Globus pallidus (tissue), 1 donor: ENCODE measurements around the gene MXD3.
A peak's percentile ranks its signal among the peaks of the same experiment; 100 is the strongest.

ENCODE experiments used
- DNase-seq: peaks from one replicate; pipeline ENCODE4 v3.0.0-alpha.2; 2015; ENCODE audit warnings: low spot score

Gene MXD3

DNA sequence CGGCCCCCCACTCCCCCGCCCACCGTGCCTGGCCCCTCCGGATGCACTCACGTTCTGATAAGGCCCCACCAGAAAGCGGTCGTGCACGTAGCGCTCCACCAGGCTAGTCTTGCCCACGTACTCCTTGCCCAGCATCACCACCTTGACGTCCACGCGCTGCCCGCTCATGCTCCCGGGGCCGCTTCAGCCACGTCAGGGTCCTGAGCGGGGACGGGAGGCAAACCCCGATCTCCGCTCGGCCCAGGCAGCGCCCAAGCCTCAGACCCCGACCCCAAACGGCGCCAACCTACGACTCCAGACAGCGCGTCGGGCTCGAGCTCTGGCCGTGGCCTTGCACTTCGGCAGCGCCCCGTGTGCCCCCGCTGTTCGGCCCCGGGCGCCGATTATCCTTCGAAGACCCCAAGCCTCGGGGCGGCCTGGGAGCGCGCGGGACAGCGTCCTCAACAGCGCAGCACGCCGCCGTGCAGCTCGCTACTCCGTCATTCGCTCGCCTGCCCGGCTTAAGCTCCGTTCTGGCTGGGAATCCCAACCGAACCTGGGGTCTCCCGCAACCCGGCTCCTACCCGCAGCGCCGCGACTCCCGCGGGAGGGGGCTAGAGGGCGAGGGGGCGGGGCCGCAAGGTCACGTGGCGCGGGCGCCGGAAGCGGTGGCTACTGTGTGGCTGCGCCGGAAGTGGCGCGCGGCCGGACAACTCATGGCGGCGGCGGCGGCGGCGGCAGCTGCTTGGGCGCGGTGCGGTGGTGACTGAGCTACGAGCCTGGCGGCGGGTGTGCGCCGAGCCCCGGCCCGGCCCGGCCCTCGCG is 8.4 kb downstream of the MXD3 start, which contains the start of the genes PRELID1 and RAB24:
Gene PRELID1, plus strand, starts transcription at position 679 of the 804 bp plus-strand sequence. CDS start 187 bp downstream, outside the sequence.
Gene RAB24, minus strand, starts transcription at position 599 of the 804 bp plus-strand sequence. Its CDS starts 431 bp downstream, at position 168.
- peak; percentile 81 for DNase-seq

DNA sequence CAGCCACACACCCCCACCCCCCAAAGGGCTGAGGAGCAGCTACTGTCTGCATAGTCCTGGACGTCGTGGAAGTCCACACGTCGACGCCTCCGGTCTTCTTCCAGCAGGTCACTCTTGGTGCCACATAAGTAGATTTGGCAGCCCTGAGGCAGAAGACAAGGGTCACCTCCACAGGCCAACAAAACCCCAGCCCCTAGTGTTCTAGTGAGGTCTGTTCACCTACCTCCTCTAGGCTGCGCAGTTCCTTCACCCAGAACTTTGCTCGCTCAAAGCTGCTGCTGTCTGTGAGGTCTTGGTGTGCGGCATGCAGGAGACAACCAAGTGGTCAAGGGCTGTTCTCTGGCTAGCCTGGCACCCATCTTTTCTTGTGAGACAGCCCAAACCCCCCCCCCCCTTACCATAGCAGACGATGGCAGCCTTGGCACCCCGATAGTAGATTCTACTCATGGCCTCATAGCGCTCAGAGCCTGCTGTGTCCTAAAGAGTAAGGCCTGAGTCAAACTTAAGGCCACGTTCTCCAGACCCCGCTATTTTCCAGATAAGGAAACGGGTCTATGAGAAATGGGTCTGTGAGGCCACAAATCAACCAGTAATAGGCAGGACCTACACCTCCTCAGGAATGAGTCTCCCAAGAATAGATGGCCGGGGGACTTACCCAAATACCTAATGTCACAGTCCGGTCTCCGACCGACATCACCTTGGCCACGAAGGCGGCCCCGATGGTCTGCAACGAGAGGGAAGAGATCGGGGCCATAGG is 9.2 kb downstream of the MXD3 start:
- DNase-seq: no peak

DNA sequence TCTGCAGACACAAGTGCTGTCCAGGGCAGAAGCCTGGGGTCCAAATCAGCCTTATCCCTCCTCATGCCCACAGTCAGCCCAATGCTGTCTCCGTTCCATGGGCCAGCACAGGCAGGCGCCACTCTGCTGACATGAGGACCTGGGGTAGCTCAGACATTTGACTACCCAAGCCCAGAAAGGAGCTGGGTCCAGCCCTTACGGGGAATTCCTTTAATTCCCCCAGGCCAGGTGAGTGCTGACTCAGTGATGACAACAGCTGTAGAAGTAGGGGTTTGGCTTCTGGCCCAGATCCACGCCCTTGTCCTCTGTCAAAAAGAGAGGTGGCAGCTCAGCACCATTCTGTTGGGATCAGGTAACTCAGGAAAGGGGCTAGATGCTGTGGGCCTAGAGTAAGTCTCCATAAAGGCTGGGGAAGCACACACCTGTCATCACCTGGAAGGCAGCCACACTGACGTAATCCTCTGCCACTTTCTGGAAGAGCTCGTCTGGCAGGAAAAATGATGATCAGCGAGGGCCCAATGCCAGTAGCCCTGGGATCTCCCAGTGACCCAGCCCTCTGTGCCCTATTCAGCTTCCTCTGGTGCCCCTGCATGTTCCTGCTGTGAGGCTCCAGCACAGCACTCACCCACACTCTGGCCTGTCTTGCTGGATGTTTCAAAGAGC is 10.1 kb downstream of the MXD3 start:
- no peak for DNase-seq

DNA sequence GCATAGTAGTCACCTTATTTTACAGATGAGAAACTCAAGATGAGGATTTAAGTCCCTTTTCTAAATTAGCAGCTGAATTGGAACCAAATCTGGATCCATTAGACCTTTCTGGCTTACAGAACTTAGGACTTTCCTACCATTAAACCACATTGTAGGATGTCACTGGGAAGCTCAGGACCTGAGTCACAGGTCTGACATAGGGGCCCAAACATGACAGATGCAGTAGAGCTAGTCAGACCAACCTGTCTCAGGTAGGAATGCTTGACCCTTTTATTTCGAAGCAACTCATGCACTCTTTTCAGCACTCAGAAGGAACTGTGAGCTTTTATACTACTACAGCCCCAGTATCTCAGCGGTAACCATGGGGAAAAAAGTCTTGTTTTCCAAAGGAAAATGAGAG is 10.7 kb downstream of the MXD3 start:
- no peak for DNase-seq

DNA sequence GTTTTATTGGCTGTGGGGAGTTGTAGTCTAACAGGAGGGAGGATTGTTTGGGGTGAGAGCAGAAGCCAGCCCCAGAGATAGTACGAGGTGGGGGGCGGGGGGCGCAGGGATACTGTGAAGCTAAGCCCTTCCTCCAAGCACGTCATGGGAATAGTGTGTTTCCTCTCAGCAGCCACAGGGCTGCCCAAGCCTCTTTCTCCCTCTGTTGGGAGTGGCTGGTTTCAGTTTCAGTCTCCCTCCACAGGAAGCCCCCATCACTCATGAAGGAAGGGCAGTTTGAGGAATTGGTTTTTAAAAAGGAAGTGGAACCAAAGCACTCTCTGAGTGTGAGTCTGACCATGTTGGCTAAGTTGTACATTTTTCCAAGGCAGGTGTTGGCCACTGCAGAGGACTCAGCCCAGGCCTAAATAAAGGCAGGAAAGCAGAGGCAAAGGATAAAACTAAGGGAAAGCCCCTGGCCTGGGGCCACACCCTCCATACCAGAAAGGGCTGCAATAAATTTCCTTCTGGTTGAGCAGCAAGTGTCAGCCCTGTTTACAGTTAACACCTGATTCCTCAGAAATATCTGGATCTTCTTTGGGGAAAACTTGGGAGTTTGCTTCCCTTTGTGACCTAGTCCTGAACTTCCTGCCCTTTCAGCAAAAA is 11.3 kb downstream of the MXD3 start:
- peak; percentile 73 for DNase-seq

DNA sequence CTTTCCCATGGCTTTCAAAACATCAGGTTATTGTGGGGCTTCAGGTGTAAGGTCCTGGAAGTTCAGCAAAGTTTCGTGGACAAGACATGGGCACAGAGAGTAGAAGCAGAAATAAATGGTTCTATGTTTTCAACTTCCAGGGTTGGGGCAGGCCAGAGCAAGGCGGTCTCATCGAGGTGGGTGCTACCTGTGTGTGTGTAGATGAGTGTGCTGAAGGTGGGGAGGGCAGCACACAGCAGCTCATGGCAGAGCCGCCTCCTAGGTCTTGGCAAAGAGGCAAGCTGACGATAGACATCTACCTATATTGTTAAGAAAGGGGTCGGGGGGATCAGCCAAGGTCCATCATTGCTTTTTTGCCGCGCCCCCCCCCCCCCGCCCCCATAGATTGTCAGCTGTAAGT is 12.0 kb downstream of the MXD3 start:
- DNase-seq: no peak

DNA sequence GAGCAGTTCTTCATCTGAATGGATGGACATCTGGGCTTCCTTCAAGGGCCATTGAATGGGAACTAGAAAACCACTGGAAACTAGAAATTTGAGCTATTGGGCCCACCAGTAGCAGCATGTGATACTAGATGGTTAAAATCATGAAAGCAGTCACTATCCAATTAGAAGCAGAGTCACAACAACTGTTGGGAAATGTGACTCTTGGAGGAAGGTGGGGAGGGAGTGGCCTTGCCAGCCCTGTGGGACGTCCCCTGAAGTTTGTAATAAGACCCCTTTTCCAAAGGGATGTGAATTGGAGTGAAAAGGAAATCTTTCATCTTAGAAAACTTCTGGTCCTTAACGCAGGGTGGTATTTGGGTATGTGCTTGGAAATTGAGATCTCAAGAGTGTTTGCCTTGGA is 13.8 kb downstream of the MXD3 start:
- no peak for DNase-seq

DNA sequence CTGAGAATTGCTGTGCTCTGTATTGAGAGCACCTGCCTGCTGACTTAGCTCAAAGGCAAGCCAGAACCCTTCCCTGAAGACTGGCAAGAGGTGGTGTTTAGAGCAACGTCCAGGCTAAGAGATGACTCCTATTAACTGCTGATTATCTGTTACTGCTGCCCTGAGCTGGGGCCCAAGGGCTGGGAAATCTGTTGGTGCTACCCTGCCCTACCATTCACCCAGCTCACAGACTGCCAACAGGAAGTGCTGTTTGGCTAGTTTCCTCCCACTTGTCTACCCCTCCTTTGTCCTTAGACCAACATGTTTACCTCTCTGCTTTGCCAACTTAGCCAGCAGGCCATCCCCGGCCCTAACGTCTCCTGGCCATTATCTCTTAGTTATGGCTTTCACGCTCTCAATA is 15.1 kb downstream of the MXD3 start:
- DNase-seq: no peak

DNA sequence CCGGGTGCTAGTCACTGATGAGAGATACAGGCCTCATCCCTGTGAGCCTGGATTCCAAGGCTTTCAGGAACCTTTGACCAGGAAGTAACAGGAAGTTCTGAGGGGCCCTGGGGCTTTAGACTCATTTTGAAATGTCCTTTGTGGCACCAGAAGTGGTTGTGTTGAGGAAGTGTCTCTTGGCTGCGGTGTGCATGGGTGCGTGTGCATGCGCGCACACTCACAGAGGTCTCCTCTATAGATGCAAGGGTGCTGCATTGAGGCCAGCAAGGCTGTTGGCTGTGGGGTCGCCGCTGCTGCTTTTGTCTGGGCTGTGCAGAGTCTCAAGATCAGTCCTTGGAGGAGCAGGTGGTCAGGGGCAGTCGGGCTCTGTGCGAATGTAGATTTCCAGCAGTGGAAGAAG is 15.8 kb downstream of the MXD3 start:
- no peak for DNase-seq

DNA sequence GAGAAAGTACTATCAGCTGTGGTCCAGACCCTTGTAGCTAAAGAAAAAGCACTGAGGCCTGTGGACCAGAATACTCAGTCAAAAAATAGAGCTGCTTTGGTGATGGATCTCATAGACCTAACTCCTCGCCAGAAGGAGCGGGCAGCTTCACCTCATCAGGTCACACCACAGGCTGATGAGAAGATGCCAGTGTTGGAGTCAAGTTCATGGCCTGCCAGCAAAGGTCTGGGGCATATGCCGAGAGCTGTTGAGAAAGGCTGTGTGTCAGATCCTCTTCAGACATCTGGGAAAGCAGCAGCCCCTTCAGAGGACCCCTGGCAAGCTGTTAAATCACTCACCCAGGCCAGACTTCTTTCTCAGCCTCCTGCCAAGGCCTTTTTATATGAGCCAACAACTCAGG is 17.1 kb downstream of the MXD3 start:
- no peak for DNase-seq

DNA sequence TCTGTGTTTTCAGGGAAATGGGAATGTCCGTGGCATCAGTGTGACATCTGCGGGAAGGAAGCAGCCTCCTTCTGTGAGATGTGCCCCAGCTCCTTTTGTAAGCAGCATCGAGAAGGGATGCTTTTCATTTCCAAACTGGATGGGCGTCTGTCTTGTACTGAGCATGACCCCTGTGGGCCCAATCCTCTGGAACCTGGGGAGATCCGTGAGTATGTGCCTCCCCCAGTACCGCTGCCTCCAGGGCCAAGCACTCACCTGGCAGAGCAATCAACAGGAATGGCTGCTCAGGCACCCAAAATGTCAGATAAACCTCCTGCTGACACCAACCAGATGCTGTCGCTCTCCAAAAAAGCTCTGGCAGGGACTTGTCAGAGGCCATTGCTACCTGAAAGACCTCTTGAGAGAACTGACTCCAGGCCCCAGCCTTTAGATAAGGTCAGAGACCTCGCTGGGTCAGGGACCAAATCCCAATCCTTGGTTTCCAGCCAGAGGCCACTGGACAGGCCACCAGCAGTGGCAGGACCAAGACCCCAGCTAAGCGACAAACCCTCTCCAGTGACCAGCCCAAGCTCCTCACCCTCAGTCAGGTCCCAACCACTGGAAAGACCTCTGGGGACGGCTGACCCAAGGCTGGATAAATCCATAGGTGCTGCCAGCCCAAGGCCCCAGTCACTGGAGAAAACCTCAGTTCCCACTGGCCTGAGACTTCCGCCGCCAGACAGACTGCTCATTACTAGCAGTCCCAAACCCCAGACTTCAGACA is 17.7 kb downstream of the MXD3 start:
- no peak for DNase-seq

DNA sequence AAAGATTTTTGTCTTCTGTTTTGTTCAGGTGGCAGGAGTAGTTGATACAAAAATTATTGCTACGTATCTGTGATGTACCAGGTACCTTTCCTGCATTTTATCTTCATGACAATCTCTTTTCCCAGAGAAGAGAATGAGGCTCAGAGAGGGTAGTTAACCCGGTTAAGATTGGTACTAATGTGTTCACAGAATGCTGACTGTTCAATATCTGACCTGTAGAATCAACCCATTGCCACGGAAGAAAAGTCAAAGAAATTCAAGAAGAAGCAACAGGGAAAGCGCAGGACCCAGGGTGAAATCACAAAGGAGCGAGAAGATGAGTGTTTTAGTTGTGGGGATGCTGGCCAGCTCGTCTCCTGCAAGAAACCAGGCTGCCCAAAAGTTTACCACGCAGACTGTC is 20.0 kb downstream of the MXD3 start:
- no peak for DNase-seq

DNA sequence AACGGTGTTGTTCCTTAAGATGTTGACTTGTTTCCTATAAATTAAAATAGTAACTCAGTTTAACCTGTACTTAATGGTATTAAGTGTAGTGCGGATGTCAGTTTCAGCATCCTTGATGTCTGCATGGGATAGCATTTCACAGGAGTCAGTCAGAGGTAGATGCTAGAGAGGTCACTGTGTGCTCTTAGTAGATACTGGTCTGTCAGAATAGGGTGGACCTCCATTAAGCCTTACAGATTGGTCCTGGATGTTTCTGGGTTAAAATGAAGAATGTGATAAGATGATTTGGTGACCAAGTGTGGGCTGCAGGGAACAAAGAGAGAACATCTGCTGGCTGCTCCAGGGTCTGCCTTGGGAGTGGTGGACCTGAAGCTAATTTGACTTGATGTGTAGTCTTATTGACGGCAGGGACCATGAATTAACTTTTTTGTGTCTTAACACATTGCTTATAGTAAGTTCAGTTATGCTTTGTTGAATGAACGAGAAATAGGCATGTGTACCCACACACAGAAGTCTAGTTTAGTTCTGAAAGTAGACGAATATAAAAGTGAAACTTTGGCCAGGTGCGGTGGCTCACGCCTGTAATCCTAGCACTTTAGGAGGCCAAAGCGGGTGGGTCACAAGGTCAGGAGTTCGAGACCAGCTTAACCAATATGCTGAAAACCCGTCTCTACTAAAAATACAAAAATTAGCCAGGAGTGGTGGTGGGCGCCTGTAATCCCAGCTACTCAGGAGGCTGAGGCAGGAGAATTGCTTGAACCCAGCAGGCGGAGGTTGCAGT is 20.7 kb downstream of the MXD3 start:
- no peak for DNase-seq

DNA sequence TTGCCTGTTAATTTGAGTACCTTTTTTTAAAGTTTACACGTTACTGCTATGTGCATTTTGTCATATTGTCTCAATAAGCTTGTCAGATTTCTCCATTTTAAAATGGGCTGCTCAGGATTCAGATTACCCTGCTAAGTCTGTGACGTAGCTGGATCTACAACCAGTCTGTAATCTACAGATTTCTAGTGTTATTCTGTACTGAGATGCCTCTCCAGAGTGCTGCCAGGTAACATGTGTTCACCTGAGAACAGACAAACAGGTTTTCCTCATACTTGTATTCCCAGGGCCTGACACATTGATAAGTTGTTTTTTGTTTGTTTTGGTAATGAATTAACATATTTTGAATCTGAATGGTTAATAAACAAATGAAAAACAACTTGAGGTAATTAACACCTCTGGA is 23.5 kb downstream of the MXD3 start:
- DNase-seq: no peak

DNA sequence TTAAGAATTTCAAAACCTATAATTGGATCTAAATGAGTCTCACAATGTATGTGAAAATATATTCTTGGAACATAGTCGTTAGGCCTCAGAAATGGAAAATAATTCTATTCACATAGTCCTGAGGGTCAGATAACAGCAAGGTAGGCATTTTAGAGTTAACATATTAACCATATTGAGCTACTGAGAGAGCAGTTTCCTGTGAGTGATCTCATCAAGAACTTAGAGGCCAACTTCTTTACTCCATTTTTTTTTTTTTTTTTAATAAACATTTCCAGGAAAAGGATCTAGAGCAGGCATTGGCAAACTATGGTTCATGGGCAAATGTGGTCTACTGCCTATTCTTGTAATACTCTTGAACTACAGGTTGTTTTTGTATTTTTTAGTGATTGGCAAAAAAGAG is 34.8 kb downstream of the MXD3 start:
- DNase-seq: no peak

DNA sequence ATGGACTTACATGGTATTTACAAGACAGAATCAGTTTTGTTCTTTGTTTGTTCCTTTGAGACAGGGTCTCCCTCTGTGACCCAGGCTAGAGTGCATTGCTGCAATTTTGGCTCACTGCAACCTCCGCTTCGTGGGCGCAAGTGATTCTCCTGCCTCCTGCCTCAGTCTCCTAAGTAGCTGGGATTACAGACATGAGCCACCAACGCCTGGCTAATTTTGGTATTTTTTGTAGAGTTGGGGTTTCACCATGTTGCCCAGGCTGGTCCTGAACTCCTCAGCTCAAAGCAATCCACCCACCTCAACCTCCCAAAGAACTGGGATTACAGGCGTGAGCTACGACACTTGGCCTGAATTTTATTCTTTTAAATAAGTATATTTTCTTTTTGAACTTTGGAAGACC is 35.8 kb downstream of the MXD3 start:
- no peak for DNase-seq

DNA sequence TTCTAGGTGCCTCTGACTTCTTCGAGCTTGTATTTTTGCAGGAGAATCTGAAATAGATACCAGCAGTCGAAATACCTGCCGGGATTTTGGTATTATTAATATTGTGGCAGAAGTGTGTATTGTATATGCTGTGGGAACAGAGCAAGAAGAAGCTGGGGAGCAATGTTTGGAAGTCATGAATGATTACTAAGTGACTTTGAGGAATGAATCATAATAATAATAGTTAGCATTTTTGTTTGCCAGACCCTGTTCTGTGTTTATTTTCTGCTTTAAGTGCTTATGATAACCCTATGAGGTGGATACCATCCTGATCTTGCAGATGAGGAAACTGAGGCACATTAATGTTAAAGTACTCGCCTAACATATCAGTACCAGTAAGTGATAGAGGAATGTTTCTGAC is 40.6 kb downstream of the MXD3 start:
- DNase-seq: no peak

DNA sequence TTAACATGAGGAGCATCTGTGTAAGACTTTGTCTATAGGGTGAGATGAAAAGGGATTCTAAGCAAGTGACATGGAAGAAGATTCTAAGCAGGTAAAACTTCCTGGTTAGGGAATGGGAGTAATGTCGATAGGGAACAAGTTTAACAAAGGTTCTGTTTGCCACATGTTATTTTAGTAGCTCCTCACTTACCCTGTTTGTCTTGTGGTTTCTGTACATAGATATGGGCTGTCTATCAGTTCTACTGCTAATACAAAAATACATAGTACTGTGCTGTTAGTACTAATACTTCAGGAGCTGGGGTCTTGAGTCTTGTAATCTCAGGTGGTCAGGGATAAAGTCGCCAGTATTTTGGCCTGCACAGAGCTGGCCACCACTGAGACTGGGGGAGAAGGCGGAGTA is 41.0 kb downstream of the MXD3 start:
- no peak for DNase-seq

DNA sequence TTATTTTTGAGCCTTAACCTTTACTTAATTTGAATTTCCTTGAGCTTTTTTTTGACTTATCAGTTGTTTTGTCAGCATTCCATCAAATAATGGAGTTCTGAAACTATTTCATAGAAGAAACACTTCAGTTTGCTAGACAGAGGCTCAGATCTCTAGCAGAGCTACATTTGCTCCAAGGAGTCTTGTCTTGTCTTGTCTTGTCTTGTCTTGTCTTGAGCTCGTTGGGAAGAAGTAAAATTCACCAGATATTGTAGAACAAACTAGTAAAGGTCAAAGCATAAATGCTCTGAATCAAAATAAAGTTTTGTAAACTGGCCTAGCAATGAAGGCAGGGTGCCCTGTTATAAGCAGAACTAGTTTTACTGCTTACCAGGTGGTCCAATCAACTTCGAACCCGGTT is 41.7 kb downstream of the MXD3 start:
- no peak for DNase-seq

DNA sequence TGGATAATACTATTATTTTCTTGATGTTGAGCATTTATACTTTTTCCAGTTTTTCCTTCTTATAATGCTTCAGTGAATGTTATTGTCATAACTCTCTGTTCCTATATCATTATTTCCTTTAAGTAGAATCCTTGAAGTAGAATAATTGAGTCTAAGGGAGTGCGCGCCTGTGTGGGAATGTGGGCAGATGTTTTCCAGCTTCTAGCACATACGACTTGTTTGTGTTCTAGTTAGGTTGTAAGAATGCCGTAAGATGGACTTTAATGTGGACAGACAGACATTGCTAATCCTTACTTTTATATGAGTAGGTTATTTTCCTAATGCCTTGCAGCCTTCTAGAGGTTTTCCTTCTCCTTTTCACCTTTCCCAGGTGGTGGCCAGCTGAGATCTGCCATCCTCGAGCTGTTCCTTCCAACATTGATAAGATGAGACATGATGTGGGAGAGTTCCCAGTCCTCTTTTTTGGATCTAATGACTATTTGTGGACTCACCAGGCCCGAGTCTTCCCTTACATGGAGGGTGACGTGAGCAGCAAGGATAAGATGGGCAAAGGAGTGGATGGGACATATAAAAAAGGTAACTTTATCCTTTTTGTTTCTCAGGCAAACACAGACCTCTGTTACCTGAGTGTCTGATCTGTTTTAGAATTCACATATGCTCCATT is 42.3 kb downstream of the MXD3 start:
- DNase-seq: no peak
